H9 (cell line): ENCODE results near the gene CPSF6. TPM values are rescaled to one million over a fixed set of nuclear protein-coding genes. Genes with fewer than 3 reads are reported as not detected.

Experiments used
- DNase-seq: peaks from one replicate; pipeline ENCODE4 v3.0.0-alpha.2; 2017
- H2AFZ ChIP-seq: one replicate; pipeline ENCODE4 v1.6.1; 2013; ENCODE audit warnings: mild to moderate bottlenecking, low read length, control low read depth, moderate library complexity
- H2AK5ac ChIP-seq: 2 replicates; pipeline ENCODE4 v1.6.1; 2013; ENCODE audit warnings: low read length, control low read depth, mixed read lengths; ENCODE audit not compliant: insufficient read length
- H2BK120ac ChIP-seq: one replicate; pipeline ENCODE4 v1.6.1; 2013; ENCODE audit warnings: low read depth, mild to moderate bottlenecking, low read length, control low read depth, inconsistent platforms; ENCODE audit not compliant: poor library complexity, severe bottlenecking
- H2BK12ac ChIP-seq: 2 replicates; pipeline ENCODE4 v1.6.1; 2013; ENCODE audit warnings: low read length, control low read depth, mixed read lengths, low read depth; ENCODE audit not compliant: insufficient read length
- H2BK15ac ChIP-seq: 2 replicates; pipeline ENCODE4 v1.6.1; 2013; ENCODE audit warnings: low read depth, low read length, control low read depth
- H2BK20ac ChIP-seq: one replicate; pipeline ENCODE4 v1.6.1; 2013; ENCODE audit warnings: low read depth, mild to moderate bottlenecking, low read length, control low read depth, inconsistent platforms; ENCODE audit not compliant: poor library complexity, severe bottlenecking
- H2BK5ac ChIP-seq: 2 replicates; pipeline ENCODE4 v1.6.1; 2013; ENCODE audit warnings: low read length, control low read depth, mixed read lengths; ENCODE audit not compliant: insufficient read length
- H3K14ac ChIP-seq: 2 replicates; pipeline ENCODE4 v1.6.1; 2013; ENCODE audit warnings: low read length, control low read depth; ENCODE audit not compliant: insufficient read depth
- H3K18ac ChIP-seq: 2 replicates; pipeline ENCODE4 v1.6.1; 2013; ENCODE audit warnings: low read depth, mild to moderate bottlenecking, mixed read lengths, low read length, control low read depth; ENCODE audit not compliant: insufficient read length
- H3K23ac ChIP-seq: 2 replicates; pipeline ENCODE4 v1.6.1; 2013; ENCODE audit warnings: low read length, control low read depth, mixed read lengths, low read depth; ENCODE audit not compliant: insufficient read length
- H3K23me2 ChIP-seq: 2 replicates; pipeline ENCODE4 v1.6.1; 2013; ENCODE audit warnings: low read depth, mild to moderate bottlenecking, mixed read lengths, low read length, control low read depth; ENCODE audit not compliant: insufficient read length, poor library complexity, severe bottlenecking
- H3K27ac ChIP-seq: 2 replicates; pipeline ENCODE4 v1.5.1; 2013; ENCODE audit warnings: low read length, control low read depth, mixed read lengths, low read depth; ENCODE audit not compliant: insufficient read length
- H3K27me3 ChIP-seq: 2 replicates; pipeline ENCODE4 v1.6.1; 2013; ENCODE audit warnings: low read length, control low read depth, inconsistent platforms; ENCODE audit not compliant: insufficient read depth
- H3K4ac ChIP-seq: 2 replicates; pipeline ENCODE4 v1.6.1; 2013; ENCODE audit warnings: low read depth, mild to moderate bottlenecking, control low read depth, inconsistent platforms, low read length, moderate library complexity
- H3K4me1 ChIP-seq: 2 replicates; pipeline ENCODE4 v1.6.1; 2013; ENCODE audit warnings: low read length, control low read depth, inconsistent platforms; ENCODE audit not compliant: insufficient read depth
- H3K4me2 ChIP-seq: 2 replicates; pipeline ENCODE4 v1.6.1; 2013; ENCODE audit warnings: low read length, control low read depth, mixed read lengths; ENCODE audit not compliant: insufficient read length, insufficient read depth
- H3K56ac ChIP-seq: 2 replicates; pipeline ENCODE4 v1.6.1; 2013; ENCODE audit warnings: low read depth, mild to moderate bottlenecking, mixed read lengths, low read length, control low read depth; ENCODE audit not compliant: insufficient read length
- H3K79me1 ChIP-seq: 2 replicates; pipeline ENCODE4 v1.6.1; 2013; ENCODE audit warnings: low read depth, mild to moderate bottlenecking, moderate library complexity, low read length, control low read depth, inconsistent platforms; ENCODE audit not compliant: insufficient read depth, poor library complexity, severe bottlenecking
- H3K79me2 ChIP-seq: 2 replicates; pipeline ENCODE4 v1.6.1; 2013; ENCODE audit warnings: low read length, control low read depth, inconsistent platforms; ENCODE audit not compliant: insufficient read depth
- H3K9ac ChIP-seq: 2 replicates; pipeline ENCODE4 v1.6.1; 2013; ENCODE audit warnings: low read length, control low read depth, mixed read lengths; ENCODE audit not compliant: insufficient read length; ENCODE audit errors: extremely low read depth
- H3K9me3 ChIP-seq: one replicate; pipeline ENCODE4 v1.6.1; 2013; ENCODE audit warnings: low read depth, low read length, inconsistent platforms; ENCODE audit not compliant: control insufficient read depth
- H3T11ph ChIP-seq: one replicate; pipeline ENCODE4 v1.6.1; 2013; ENCODE audit warnings: mild to moderate bottlenecking, low read length, control low read depth, inconsistent platforms
- H4K20me1 ChIP-seq: one replicate; pipeline ENCODE4 v1.6.1; 2013; ENCODE audit not compliant: control insufficient read depth, insufficient read length, insufficient read depth
- H4K5ac ChIP-seq: 2 replicates; pipeline ENCODE4 v1.6.1; 2013; ENCODE audit warnings: low read depth, mild to moderate bottlenecking, mixed read lengths, low read length, control low read depth; ENCODE audit not compliant: insufficient read length
- H4K8ac ChIP-seq: replicated peaks from 2 replicates; pipeline ENCODE4 v1.6.1; 2013; ENCODE audit warnings: low read length, control low read depth, mixed read lengths, low read depth; ENCODE audit not compliant: insufficient read length
- H4K91ac ChIP-seq: 2 replicates; pipeline ENCODE4 v1.6.1; 2013; ENCODE audit warnings: low read depth, mild to moderate bottlenecking, moderate library complexity, mixed read lengths, low read length, control low read depth; ENCODE audit not compliant: insufficient read length
- H3K27ac Mint-ChIP-seq, 3 experiments: 2 replicates in 2 of 3; 3 replicates in 1 of 3; pipeline ENCODE4 v1.8.0; 2020 to 2021; ENCODE audit warnings: mixed read lengths in 3 of 3, mild to moderate bottlenecking in 1 of 3, moderate library complexity in 1 of 3
- H3K27me3 Mint-ChIP-seq: 2 replicates; pipeline ENCODE4 v1.8.0; 2021; ENCODE audit warnings: low read depth, mild to moderate bottlenecking, moderate library complexity, mixed read lengths
- H3K36me3 Mint-ChIP-seq, 3 experiments: 2 replicates in 2 of 3; 3 replicates in 1 of 3; pipeline ENCODE4 v1.8.0; 2020 to 2021; ENCODE audit warnings: low read depth in 3 of 3, mixed read lengths in 3 of 3; ENCODE audit not compliant: insufficient read depth in 1 of 3
- H3K4me1 Mint-ChIP-seq, 2 experiments: 2 replicates each; pipeline ENCODE4 v1.8.0; 2020; ENCODE audit warnings: mixed read lengths in 2 of 2
- H3K4me3 Mint-ChIP-seq, 2 experiments: 2 replicates in 1 of 2; 3 replicates in 1 of 2; pipeline ENCODE4 v1.8.0; 2020 to 2021; ENCODE audit warnings: mild to moderate bottlenecking in 2 of 2, mixed read lengths in 2 of 2, moderate library complexity in 1 of 2
- H3K9me3 Mint-ChIP-seq, 2 experiments: 2 replicates in 1 of 2; 3 replicates in 1 of 2; pipeline ENCODE4 v1.8.0; 2020; ENCODE audit warnings: mild to moderate bottlenecking in 2 of 2, mixed read lengths in 2 of 2, moderate library complexity in 1 of 2
- WGBS: extraction: QIAGEN DNeasy Blood & Tissue Kit; methylation state at CpG from one replicate; pipeline ENCODE4 v1.1.7; 2013; ENCODE audit warnings: missing lambda C conversion rate, low lambda C conversion rate, mixed read lengths; ENCODE audit not compliant: insufficient read length; ENCODE audit errors: extremely low coverage; 5-methylcytosine and 5-hydroxymethylcytosine counted together
- total RNA-seq: library from RNA; stranded (reverse); gene quantifications from 2 replicates; pipeline ENCODE4 v1.2.1, GENCODE V29; 2021
- TF ChIP-seq, protein P1 (sequence below): fragments of 200-600 bp; sonication (generic); conservative IDR thresholded peaks from 3 replicates; pipeline ENCODE4 v1.8.0; 2021; ENCODE audit warnings: antibody characterized with exemption, mild to moderate bottlenecking

The CPSF6 gene
- total RNA-seq, 1 experiment from 2014 or later, result 183 TPM

DNA sequence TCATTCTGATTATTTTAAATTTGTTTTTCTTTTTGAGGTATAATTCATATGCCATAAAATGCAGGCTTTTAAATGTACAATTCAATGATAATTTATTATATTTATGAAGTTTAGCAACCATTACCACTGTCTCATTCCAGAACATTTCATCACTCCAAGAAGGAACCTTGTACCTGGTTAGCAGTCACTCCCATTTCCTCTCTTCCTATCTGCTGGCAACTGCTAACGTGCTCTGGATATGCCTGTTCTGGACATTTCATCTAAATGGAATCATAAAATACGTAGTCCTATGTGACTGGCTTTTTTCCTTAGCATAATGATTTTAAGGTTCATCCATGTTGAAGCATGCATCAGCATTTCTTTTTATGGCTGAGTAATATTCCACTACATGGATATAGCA is 15.5 kb downstream of the CPSF6 start:
- Histone ChIP-seq H2BK15ac (no peak overlapping the region), H4K20me1 (no peaks in the 10 kb centered on the region), H3K9me3 (no peaks in the 10 kb centered on the region), H4K8ac (no peak overlapping the region), H4K91ac (no peak overlapping the region), H3K27me3 (no peaks in the 10 kb centered on the region), H2AK5ac (no peak overlapping the region), H4K5ac (no peak overlapping the region), H2BK12ac (no peak overlapping the region), H3K23ac (no peak overlapping the region), H2BK5ac (no peak overlapping the region), H3K79me1 (peaks cover 7% of the 10 kb centered on the region), H3K18ac (no peak overlapping the region), H3K4me1 (no peaks in the 10 kb centered on the region), H2BK120ac (no peak overlapping the region), H2BK20ac (no peak overlapping the region), H3K4me2 (no peak overlapping the region), H3K9ac (no peak overlapping the region), H3K14ac (no peak overlapping the region), H3K56ac (no peak overlapping the region), H3K79me2 (peaks cover 10% of the 10 kb centered on the region; the same call in 1 of the 2 replicates), H2AFZ (no peak overlapping the region), H3K4ac (no peak overlapping the region), H3K23me2 (no peaks in the 10 kb centered on the region), H3T11ph (no peak overlapping the region), H3K27ac (no peak overlapping the region)
- Mint-ChIP-seq H3K4me1 (peaks cover 14 to 21% of the 10 kb centered on the region in 2 experiments), H3K9me3 (no peaks in the 10 kb centered on the region), H3K27ac (no peak overlapping the region; a peak in 1 of 7 replicates), H3K4me3 (no peak overlapping the region), H3K36me3 (peaks cover 34 to 65% (median 60%) of the 10 kb centered on the region in 3 experiments), H3K27me3 (no peaks in the 10 kb centered on the region)
- DNase-seq, result no peak
- TF ChIP-seq, protein P1, sequence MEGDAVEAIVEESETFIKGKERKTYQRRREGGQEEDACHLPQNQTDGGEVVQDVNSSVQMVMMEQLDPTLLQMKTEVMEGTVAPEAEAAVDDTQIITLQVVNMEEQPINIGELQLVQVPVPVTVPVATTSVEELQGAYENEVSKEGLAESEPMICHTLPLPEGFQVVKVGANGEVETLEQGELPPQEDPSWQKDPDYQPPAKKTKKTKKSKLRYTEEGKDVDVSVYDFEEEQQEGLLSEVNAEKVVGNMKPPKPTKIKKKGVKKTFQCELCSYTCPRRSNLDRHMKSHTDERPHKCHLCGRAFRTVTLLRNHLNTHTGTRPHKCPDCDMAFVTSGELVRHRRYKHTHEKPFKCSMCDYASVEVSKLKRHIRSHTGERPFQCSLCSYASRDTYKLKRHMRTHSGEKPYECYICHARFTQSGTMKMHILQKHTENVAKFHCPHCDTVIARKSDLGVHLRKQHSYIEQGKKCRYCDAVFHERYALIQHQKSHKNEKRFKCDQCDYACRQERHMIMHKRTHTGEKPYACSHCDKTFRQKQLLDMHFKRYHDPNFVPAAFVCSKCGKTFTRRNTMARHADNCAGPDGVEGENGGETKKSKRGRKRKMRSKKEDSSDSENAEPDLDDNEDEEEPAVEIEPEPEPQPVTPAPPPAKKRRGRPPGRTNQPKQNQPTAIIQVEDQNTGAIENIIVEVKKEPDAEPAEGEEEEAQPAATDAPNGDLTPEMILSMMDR, result no peak
- no CpG with 5 or more reads among the region's 2 CpGs for whole genome bisulfite sequencing
